HEK293T (cell line): ENCODE measurements around the gene ATP6V1G2.

Experiments
- ARNT ChIP-seq: fragments of 450-650 bp; IDR thresholded peaks from 2 replicates; pipeline ENCODE4 v1.6.1; 2017; ENCODE audit warnings: mild to moderate bottlenecking
- ELF4 ChIP-seq: fragments of 450-650 bp; IDR thresholded peaks from 2 replicates; pipeline ENCODE4 v1.6.1; 2017; ENCODE audit warnings: antibody characterized with exemption
- FOXA1 ChIP-seq: fragments of 450-650 bp; IDR thresholded peaks from 2 replicates; pipeline ENCODE4 v1.6.1; 2016; ENCODE audit warnings: mild to moderate bottlenecking
- FOXK2 ChIP-seq: fragments of 450-650 bp; IDR thresholded peaks from 2 replicates; pipeline ENCODE4 v1.6.1; 2016; ENCODE audit warnings: mild to moderate bottlenecking
- FOXM1 ChIP-seq: fragments of 450-650 bp; IDR thresholded peaks from 2 replicates; pipeline ENCODE4 v1.6.1; 2017; ENCODE audit warnings: mild to moderate bottlenecking, borderline replicate concordance
- HDGF ChIP-seq: fragments of 450-650 bp; IDR thresholded peaks from 2 replicates; pipeline ENCODE4 v1.6.1; 2017; ENCODE audit warnings: antibody characterized with exemption, borderline replicate concordance
- SP1 ChIP-seq: fragments of 450-650 bp; IDR thresholded peaks from 2 replicates; pipeline ENCODE4 v1.6.1; 2017
- SUZ12 ChIP-seq: fragments of 450-650 bp; IDR thresholded peaks from 2 replicates; pipeline ENCODE4 v1.6.1; 2016; ENCODE audit warnings: mild to moderate bottlenecking
- TF ChIP-seq, protein P1 (sequence below): fragments of 450-650 bp; IDR thresholded peaks from 2 replicates; pipeline ENCODE4 v1.6.1; 2016

DNA sequence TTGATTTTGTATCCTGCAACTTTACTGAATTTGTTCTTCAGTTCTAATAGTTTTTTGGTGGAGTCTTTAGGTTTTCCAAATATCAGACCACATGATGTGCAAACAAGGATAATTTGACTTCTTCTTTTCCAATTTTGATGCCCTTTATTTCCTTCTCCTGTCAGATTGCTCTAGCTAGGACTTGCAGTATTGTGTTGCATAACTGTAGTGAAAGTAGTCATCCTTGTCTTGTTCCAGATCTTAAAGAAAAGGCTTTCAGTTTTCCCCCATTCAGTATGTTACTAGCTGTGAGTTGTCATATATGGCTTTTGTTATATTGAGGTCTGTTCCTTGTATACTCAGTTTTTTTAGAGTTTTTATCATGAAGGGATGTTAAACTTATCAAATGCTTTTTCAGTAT lies 43.8 kb downstream of the ATP6V1G2 start:
- TF ChIP-seq ELF4 (no peak), SP1 (no peak), FOXM1 (no peak), ARNT (no peak), HDGF (no peak), SUZ12 (no peak), FOXK2 (no peak), FOXA1 (no peak)
- TF ChIP-seq, protein P1, sequence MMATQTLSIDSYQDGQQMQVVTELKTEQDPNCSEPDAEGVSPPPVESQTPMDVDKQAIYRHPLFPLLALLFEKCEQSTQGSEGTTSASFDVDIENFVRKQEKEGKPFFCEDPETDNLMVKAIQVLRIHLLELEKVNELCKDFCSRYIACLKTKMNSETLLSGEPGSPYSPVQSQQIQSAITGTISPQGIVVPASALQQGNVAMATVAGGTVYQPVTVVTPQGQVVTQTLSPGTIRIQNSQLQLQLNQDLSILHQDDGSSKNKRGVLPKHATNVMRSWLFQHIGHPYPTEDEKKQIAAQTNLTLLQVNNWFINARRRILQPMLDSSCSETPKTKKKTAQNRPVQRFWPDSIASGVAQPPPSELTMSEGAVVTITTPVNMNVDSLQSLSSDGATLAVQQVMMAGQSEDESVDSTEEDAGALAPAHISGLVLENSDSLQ, result no peak
